ENCODE data around the gene GABRB3.

The GABRB3 gene

DNA sequence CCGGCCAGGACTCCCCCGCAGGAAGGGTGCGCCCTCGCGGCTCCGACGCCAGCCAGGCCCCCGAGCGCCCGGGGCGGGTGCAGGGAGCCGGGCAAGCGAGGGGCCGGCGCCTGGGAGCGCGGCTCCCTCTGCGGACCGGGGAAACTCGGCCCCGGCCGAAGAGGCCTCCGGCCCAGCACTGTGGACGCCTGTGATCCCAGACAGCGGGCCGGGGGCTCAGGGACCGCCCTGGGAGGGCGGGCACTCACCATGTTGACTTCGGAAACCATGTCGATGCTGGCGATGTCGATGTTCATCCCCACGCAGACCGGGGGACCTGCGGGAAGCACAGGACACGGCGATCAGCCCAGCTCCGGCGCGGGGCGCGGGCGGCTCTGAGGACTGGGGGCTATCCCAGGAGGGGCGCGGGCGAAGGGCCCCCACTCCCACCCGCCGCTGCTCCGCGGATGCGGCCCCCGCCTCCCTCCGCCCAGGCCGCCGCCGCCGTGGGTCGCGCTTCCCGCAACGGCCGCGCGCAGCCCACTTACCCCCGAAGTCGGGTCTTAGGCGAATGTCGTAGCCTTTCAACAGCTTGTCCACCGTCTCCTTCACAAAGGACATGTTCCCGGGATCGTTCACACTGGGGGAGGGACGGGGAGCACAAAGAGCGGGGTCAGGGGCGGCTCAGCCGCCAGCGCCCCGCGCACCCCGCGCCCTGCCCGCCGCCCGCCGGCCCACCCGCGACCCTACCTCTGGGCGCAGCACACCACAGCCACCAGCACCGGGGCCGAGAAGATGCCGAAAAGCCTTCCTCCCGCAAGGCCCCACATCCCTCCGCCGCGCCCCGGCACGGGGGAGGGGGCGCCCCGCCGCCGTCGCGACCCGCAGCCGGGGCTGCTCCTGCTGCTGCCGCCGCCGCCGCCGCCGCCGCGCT is at the start of gene GABRB3:
GABRB3 (minus strand) TSS at position 913 of the 913 bp plus-strand sequence.
- no peak within 1 kb of the TSS for H3K4me3 ChIP-seq (ENCODE audit: low read depth, low read length)
- no peaks in the 10 kb centered on the region for H3K4me1 ChIP-seq (ENCODE audit: control insufficient read depth, insufficient read depth, low read length, unreplicated experiment)
- no peak within 1 kb of the TSS for H3K27ac ChIP-seq (ENCODE audit: low read depth, low read length)
- no peaks in the 10 kb centered on the region for H3K79me2 ChIP-seq (ENCODE audit: control insufficient read depth, insufficient read depth, low read length, unreplicated experiment)
- H3K27me3 ChIP-seq (ENCODE audit: insufficient read depth, low read length): peaks cover 36% of the 10 kb centered on the region
- no peaks in the 10 kb centered on the region for H3K36me3 ChIP-seq (ENCODE audit: insufficient read depth, low read length)
- H2AFZ ChIP-seq (ENCODE audit: low read length, unreplicated experiment): no peak within 1 kb of the TSS

DNA sequence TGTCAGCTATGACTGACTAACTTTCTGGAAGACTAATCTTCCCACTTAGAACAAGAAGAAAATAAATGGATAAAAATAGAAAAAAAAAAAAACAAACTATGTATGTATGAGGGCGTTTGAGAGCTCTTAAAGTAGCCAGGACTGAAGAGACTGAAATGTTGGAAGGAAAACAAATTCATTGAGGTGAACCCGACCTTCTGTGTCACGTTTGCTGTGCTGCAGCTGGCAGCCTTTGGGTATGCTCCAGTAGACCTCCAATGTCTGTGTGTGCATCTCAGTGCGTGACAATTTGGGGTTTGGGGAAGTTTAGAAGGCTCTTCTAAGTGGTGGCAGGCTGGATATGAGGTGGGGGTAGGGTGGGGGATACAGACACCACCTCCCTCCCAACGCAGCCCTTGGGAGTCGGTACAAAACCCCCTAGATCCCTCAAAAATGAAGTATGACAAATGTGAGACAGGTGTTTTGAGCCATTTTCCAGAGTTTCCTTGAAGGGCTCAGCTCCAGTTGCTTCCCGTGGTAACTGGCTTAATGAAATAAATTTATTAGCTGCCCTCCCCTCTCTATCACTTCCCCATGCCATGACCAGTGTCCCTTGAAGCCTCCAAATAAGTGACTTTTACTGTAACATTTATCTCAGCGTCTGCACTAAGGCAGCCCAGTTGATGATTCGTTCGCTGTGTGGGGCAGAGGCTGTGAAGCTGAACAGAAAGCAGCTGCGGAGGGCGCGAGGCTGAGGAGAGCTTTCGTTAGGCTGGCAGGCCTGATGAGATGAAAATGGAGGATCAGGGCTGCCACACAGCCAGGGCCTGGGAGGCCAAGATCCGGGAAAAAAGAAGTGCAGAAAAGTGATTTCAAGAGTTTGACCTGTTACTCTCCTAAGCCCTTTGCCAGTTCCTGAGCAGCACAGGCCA is 34.9 kb upstream of the GABRB3 start:
- H3K4me1 ChIP-seq (ENCODE audit: control insufficient read depth, insufficient read depth, low read length, unreplicated experiment): no peaks in the 10 kb centered on the region
- H3K4me3 ChIP-seq (ENCODE audit: low read depth, low read length): no peak overlapping the region
- no peak overlapping the region for H2AFZ ChIP-seq (ENCODE audit: low read length, unreplicated experiment)

DNA sequence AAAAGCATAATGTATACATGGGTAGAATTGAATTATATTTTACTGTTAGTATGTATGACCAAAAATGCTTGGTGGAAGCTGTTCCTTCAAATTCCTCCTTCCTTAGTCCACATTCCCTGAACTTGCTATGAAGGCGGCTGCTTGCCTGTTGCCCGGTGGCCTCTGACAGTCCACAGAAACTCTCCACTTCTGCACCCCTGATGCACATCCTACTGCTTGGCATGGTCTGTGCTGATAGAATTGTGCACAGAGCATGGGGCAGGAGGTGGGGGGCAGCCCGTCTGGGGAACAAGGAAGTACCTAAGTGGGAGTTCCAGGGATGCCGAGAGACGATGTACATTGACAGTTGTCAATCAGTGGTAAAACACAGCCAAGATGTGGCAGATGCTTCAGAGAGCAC is 33.7 kb upstream of the GABRB3 start:
- no peaks in the 10 kb centered on the region for H3K36me3 ChIP-seq (ENCODE audit: insufficient read depth, low read length)
- no peak overlapping the region for H3K27ac ChIP-seq (ENCODE audit: low read depth, low read length)
- H2AFZ ChIP-seq (ENCODE audit: low read length, unreplicated experiment): no peak overlapping the region
- H3K27me3 ChIP-seq (ENCODE audit: insufficient read depth, low read length): no peaks in the 10 kb centered on the region
- no peaks in the 10 kb centered on the region for H3K4me1 ChIP-seq (ENCODE audit: control insufficient read depth, insufficient read depth, low read length, unreplicated experiment)
- no peaks in the 10 kb centered on the region for H3K79me2 ChIP-seq (ENCODE audit: control insufficient read depth, insufficient read depth, low read length, unreplicated experiment)
- H3K4me3 ChIP-seq (ENCODE audit: low read depth, low read length): no peak overlapping the region

More for the DNA sequence above, 34.9 kb upstream of the GABRB3 start:
- no peaks in the 10 kb centered on the region for H3K36me3 ChIP-seq (ENCODE audit: insufficient read depth, low read length)
- no peaks in the 10 kb centered on the region for H3K79me2 ChIP-seq (ENCODE audit: control insufficient read depth, insufficient read depth, low read length, unreplicated experiment)
- H3K27me3 ChIP-seq (ENCODE audit: insufficient read depth, low read length): no peaks in the 10 kb centered on the region
- no peak overlapping the region for H3K27ac ChIP-seq (ENCODE audit: low read depth, low read length)

DNA sequence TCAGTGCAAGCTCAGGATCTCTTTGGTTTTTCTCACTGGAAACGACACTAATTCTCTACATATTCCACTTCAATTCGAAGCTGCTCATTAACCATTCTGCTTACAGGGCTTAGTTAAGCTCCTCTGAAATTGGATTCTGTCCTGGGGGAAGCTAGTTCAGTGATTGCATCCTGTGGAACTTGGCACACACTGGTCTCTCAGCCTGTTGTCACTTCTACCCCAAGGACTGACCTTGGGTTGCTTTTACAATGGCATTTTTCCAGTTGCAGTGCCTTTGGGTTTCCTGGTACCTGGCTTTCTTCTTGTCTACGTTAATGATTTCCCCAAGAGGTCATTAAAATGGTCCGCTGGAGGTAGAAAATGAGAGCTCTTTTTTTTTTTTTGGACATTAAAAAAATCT is 33.3 kb upstream of the GABRB3 start:
- Histone ChIP-seq H2AFZ (ENCODE audit: low read length, unreplicated experiment) (no peak overlapping the region), H3K79me2 (ENCODE audit: control insufficient read depth, insufficient read depth, low read length, unreplicated experiment) (no peaks in the 10 kb centered on the region), H3K4me3 (ENCODE audit: low read depth, low read length) (no peak overlapping the region), H3K27me3 (ENCODE audit: insufficient read depth, low read length) (no peaks in the 10 kb centered on the region), H3K36me3 (ENCODE audit: insufficient read depth, low read length) (no peaks in the 10 kb centered on the region), H3K4me1 (ENCODE audit: control insufficient read depth, insufficient read depth, low read length, unreplicated experiment) (no peaks in the 10 kb centered on the region), H3K27ac (ENCODE audit: low read depth, low read length) (no peak overlapping the region)

DNA sequence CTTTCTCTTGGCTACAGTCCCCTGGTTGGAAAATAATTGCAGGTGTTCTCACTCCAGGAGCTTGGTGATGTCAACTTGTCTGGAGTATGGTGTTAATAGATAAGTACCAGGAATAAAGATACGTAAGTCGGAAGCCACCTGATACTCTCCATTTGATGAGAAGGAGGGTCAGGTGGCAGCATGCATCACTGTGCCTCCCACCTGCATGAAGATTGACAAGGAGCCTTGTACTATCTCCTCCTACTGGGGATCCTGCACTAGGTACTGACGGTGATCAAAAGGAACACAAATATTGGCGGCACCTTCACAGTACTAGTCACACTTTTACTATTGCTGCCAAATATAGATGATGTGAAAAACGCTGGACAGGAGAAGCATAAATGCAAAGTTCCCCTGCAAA is 32.6 kb upstream of the GABRB3 start:
- no peaks in the 10 kb centered on the region for H3K4me1 ChIP-seq (ENCODE audit: control insufficient read depth, insufficient read depth, low read length, unreplicated experiment)
- no peak overlapping the region for H2AFZ ChIP-seq (ENCODE audit: low read length, unreplicated experiment)
- H3K27ac ChIP-seq (ENCODE audit: low read depth, low read length): no peak overlapping the region
- H3K27me3 ChIP-seq (ENCODE audit: insufficient read depth, low read length): no peaks in the 10 kb centered on the region
- H3K4me3 ChIP-seq (ENCODE audit: low read depth, low read length): no peak overlapping the region
- no peaks in the 10 kb centered on the region for H3K36me3 ChIP-seq (ENCODE audit: insufficient read depth, low read length)
- no peaks in the 10 kb centered on the region for H3K79me2 ChIP-seq (ENCODE audit: control insufficient read depth, insufficient read depth, low read length, unreplicated experiment)

DNA sequence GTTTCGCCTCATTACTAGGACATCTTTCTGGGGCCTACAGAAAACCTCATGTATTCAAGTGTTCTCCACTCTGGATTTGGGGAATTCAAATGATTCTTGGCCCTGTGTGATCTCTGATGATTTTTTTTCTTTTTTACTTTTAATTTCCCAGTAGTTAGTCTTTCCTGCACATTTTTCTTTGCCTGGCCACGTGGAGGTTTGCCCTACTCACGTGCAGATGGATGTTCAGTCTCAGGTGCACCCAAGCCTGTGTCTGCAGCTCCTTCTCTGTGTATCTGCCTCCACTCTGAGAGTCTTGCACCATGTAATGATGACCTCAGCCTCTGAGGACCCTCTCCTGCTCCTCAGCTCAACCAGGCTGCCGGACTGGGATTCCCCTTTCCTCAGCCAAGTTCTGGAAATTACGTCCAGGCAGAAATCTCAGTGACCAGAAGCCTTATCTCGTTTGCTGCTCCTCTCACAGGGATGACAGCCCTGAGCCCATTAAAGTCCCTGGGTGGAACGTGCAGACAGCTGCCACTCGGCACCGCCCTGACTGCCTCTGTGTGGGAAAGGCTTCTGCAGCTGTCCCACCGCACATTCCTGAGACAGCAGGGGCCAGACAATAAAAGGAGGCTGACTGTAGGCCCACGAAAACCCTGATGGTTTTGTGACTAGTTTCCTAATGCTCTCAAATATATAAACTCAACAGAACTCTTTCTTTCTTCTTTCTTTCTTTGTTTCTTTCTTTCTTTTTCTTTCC is 31.4 kb upstream of the GABRB3 start:
- Histone ChIP-seq H3K36me3 (ENCODE audit: insufficient read depth, low read length) (no peaks in the 10 kb centered on the region), H3K4me3 (ENCODE audit: low read depth, low read length) (no peak overlapping the region), H3K4me1 (ENCODE audit: control insufficient read depth, insufficient read depth, low read length, unreplicated experiment) (no peaks in the 10 kb centered on the region), H3K79me2 (ENCODE audit: control insufficient read depth, insufficient read depth, low read length, unreplicated experiment) (no peaks in the 10 kb centered on the region), H3K27ac (ENCODE audit: low read depth, low read length) (no peak overlapping the region), H3K27me3 (ENCODE audit: insufficient read depth, low read length) (no peaks in the 10 kb centered on the region), H2AFZ (ENCODE audit: low read length, unreplicated experiment) (no peak overlapping the region)

DNA sequence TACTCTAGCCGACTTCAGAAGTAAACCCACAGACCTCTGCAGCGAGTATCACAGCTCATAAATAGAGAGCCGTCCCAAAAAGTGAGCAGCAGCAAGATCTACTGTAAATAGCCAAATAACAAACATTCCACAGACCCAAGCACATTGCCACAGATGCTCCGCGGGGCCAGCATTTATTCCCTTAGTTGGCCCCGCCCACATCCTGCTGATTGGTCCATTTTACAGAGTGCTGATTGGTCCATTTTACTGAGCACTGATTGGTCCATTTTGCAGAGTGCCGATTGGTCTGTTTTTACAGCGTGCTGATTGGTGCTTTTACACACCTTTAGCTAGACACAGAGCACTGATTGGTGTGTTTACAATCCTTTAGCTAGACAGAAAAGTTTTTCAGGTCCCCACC is 17.3 kb upstream of the GABRB3 start:
- Histone ChIP-seq H3K4me1 (ENCODE audit: control insufficient read depth, insufficient read depth, low read length, unreplicated experiment) (no peaks in the 10 kb centered on the region), H3K27me3 (ENCODE audit: insufficient read depth, low read length) (no peaks in the 10 kb centered on the region), H3K4me3 (ENCODE audit: low read depth, low read length) (no peak overlapping the region), H3K36me3 (ENCODE audit: insufficient read depth, low read length) (no peaks in the 10 kb centered on the region), H3K27ac (ENCODE audit: low read depth, low read length) (no peak overlapping the region), H2AFZ (ENCODE audit: low read length, unreplicated experiment) (no peak overlapping the region), H3K79me2 (ENCODE audit: control insufficient read depth, insufficient read depth, low read length, unreplicated experiment) (no peaks in the 10 kb centered on the region)

DNA sequence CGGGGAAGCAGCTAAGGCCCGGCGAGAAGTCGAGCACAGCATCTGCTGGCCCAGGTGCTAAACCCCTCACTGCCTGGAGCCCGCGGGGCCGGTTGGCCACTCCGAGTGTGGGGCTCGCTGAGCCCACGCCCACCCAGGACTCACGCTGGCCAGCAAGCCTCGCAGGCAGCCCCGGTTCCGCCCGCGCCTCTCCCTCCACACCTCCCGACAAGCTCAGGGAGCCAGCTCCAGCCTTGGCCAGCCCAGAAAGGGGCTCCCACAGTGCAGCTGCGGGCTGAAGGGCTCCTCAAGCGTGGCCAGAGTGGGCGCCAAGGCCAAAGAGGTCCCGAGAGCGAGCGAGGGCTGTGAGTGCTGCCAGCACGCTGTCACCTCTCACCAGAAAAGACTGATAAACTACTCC is 8.9 kb upstream of the GABRB3 start:
- no peak overlapping the region for H3K4me3 ChIP-seq (ENCODE audit: low read depth, low read length)
- H3K79me2 ChIP-seq (ENCODE audit: control insufficient read depth, insufficient read depth, low read length, unreplicated experiment): no peaks in the 10 kb centered on the region

DNA sequence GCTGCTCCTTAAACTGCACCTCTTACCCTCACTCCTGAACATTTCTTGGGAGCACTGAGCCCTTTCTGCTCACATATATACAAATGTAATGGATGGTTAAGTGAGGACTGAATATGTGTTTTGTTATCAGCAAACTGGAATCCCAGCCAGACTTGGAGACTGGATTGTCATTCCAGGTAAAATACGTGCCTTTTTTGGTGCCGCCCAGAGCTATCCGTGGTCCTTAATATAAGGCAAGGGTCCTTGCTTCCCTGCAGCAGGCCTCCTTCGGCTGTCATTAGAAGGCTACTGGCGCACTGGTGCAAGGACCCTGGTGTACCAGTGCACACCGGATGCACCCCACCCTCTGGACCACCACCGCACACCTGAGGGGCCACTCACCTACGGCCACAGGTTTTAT is 1.1 kb upstream of the GABRB3 start:
- Histone ChIP-seq H2AFZ (ENCODE audit: low read length, unreplicated experiment) (no peak overlapping the region), H3K4me3 (ENCODE audit: low read depth, low read length) (no peak overlapping the region), H3K27ac (ENCODE audit: low read depth, low read length) (no peak overlapping the region), H3K36me3 (ENCODE audit: insufficient read depth, low read length) (no peaks in the 10 kb centered on the region), H3K4me1 (ENCODE audit: control insufficient read depth, insufficient read depth, low read length, unreplicated experiment) (no peaks in the 10 kb centered on the region), H3K79me2 (ENCODE audit: control insufficient read depth, insufficient read depth, low read length, unreplicated experiment) (no peaks in the 10 kb centered on the region), H3K27me3 (ENCODE audit: insufficient read depth, low read length) (peaks cover 36% of the 10 kb centered on the region)

More for the DNA sequence above, 8.9 kb upstream of the GABRB3 start:
- Histone ChIP-seq H3K27me3 (ENCODE audit: insufficient read depth, low read length) (no peaks in the 10 kb centered on the region), H2AFZ (ENCODE audit: low read length, unreplicated experiment) (no peak overlapping the region), H3K36me3 (ENCODE audit: insufficient read depth, low read length) (no peaks in the 10 kb centered on the region), H3K27ac (ENCODE audit: low read depth, low read length) (no peak overlapping the region), H3K4me1 (ENCODE audit: control insufficient read depth, insufficient read depth, low read length, unreplicated experiment) (no peaks in the 10 kb centered on the region)

DNA sequence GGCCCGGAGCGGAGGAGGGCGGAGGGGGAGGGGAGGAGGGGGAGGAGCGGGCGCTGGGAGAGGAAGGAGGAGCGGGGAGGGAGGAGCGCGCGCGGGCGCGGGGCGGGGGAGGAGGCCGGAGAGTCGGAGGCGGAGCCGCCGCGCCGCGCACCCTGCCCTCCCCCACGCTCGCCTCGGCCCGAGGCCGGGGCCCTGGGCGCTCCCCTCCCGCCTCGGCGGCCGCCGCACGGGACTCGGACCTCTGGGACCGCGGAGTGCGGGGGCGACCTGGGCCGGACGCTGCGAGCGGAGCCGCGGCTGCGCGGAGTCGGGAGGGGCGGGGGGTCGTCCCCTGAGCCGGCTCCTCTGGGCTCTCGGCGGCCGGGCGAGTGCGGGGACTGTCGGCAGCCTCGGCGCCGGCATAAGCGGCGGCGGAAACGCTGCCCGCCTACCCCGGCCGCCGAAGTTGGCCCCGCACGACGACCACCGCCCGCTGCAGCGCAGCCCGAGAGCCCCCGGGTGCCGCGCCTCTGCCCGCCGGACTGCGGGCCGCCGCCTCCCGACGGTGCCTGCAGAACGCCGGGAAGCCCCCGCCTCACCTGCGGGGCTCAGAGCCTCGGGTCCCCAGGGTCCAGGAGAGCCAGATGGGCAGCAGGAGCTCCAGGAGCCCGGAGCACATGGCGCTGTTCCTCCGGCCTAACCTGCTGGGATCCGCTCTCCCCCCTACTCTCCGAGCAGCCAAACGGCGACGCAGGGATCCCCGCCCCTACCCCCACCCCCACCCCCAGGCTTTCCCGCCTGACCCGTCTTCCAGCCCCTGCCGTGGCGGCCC is 406 bp upstream of the GABRB3 start:
- no peaks in the 10 kb centered on the region for H3K36me3 ChIP-seq (ENCODE audit: insufficient read depth, low read length)
- no peak overlapping the region for H3K4me3 ChIP-seq (ENCODE audit: low read depth, low read length)
- no peak overlapping the region for H3K27ac ChIP-seq (ENCODE audit: low read depth, low read length)

More for the DNA sequence above, 406 bp upstream of the GABRB3 start:
- Histone ChIP-seq H3K79me2 (ENCODE audit: control insufficient read depth, insufficient read depth, low read length, unreplicated experiment) (no peaks in the 10 kb centered on the region), H3K27me3 (ENCODE audit: insufficient read depth, low read length) (peaks cover 36% of the 10 kb centered on the region), H3K4me1 (ENCODE audit: control insufficient read depth, insufficient read depth, low read length, unreplicated experiment) (no peaks in the 10 kb centered on the region), H2AFZ (ENCODE audit: low read length, unreplicated experiment) (no peak overlapping the region)

Data from ACC112 (cell line).